ENCODE results near the gene ANKRD61. TPM values are rescaled to one million over a fixed set of nuclear protein-coding genes. Genes with fewer than 3 reads are reported as not detected.
"Not testable (repeated sequence)": the region's sequence is repeated elsewhere in the genome, so short reads cannot be mapped to it uniquely, and the experiment has no call there.

ANKRD61 gene
- total RNA-seq, 1 experiment from 2014 or later: 0.26 TPM

GRCh38 chr7:6071406-6071805, 40.2 kb downstream of the ANKRD61 start:
- Histone ChIP-seq H3F3A (ENCODE audit: low read length, unreplicated experiment) (no peaks in the 10 kb centered on the region), H3K9me2 (replicated peaks; ENCODE audit: low read length) (no peaks in the 10 kb centered on the region), H3K36me3 (ENCODE audit: low read depth, low read length) (no peaks in the 10 kb centered on the region), H2AFZ (ENCODE audit: low read length) (no peak overlapping the region), H3K79me2 (ENCODE audit: low read length) (no peaks in the 10 kb centered on the region), H4K20me1 (ENCODE audit: low read length) (no peaks in the 10 kb centered on the region), H3K9me3 (ENCODE audit: low read length) (no peaks in the 10 kb centered on the region), H3K4me2 (ENCODE audit: low read length) (no peak overlapping the region), H3K9ac (ENCODE audit: low read length) (no peak overlapping the region), H3K4me3 (ENCODE audit: low read length) (no peak overlapping the region), H3K27me3 (ENCODE audit: low read length) (no peaks in the 10 kb centered on the region), H3K27ac (ENCODE audit: low read length) (no peak overlapping the region), H3K4me1 (ENCODE audit: insufficient read depth, low read length) (no peaks in the 10 kb centered on the region)
- DNase-seq (no peak), ATAC-seq (no peak)
- TF ChIP-seq EZH2 (IDR thresholded peaks at IDR 0.05; ENCODE audit: low read length, unreplicated experiment): no peak
- no peak for TF ChIP-seq CTCF (conservative IDR thresholded peaks at IDR 0.05; ENCODE audit: low read depth, low read length)
- no peak for TF ChIP-seq EZH2phosphoT487 (IDR thresholded peaks at IDR 0.05; ENCODE audit: borderline replicate concordance, low read length)
- ChIA-PET CTCF (no interaction called here), POLR2A (ENCODE audit: unreplicated experiment) (no interaction called here)
- BruUV-seq (replicated peaks): no TSS peak
- intact Hi-C loops (cut with micrococcal nuclease): no loop called here

- no peak overlapping the region for H3K9ac ChIP-seq (ENCODE audit: low read length)
- ChIA-PET POLR2A (ENCODE audit: unreplicated experiment) (no interaction called here), CTCF (no interaction called here)
- peaks cover 6% of the 10 kb centered on the region for H3K4me1 ChIP-seq (ENCODE audit: insufficient read depth, low read length)
- H3K4me2 ChIP-seq (ENCODE audit: low read length): no peak overlapping the region
- TF ChIP-seq CTCF (conservative IDR thresholded peaks at IDR 0.05; ENCODE audit: low read depth, low read length) (no peak), EZH2phosphoT487 (IDR thresholded peaks at IDR 0.05; ENCODE audit: borderline replicate concordance, low read length) (no peak), EZH2 (IDR thresholded peaks at IDR 0.05; ENCODE audit: low read length, unreplicated experiment) (no peak)
- H3F3A ChIP-seq (ENCODE audit: low read length, unreplicated experiment): no peaks in the 10 kb centered on the region
- H3K36me3 ChIP-seq (ENCODE audit: low read depth, low read length): no peaks in the 10 kb centered on the region
- H3K79me2 ChIP-seq (ENCODE audit: low read length): no peaks in the 10 kb centered on the region
- no peaks in the 10 kb centered on the region for H3K9me3 ChIP-seq (ENCODE audit: low read length)
- DNase-seq (no peak), ATAC-seq (no peak)
- BruUV-seq (replicated peaks): no TSS peak
- no peaks in the 10 kb centered on the region for H3K27me3 ChIP-seq (ENCODE audit: low read length)
- H3K27ac ChIP-seq (ENCODE audit: low read length): no peak overlapping the region
- no peaks in the 10 kb centered on the region for H4K20me1 ChIP-seq (ENCODE audit: low read length)
- no peak overlapping the region for H3K4me3 ChIP-seq (ENCODE audit: low read length)
- intact Hi-C loops (cut with micrococcal nuclease): no loop called here
- H3K9me2 ChIP-seq (replicated peaks; ENCODE audit: low read length): no peaks in the 10 kb centered on the region
- no peak overlapping the region for H2AFZ ChIP-seq (ENCODE audit: low read length)
These were observed 43.6 kb downstream of the ANKRD61 start for GRCh38 chr7:6074612-6075380.

DNA sequence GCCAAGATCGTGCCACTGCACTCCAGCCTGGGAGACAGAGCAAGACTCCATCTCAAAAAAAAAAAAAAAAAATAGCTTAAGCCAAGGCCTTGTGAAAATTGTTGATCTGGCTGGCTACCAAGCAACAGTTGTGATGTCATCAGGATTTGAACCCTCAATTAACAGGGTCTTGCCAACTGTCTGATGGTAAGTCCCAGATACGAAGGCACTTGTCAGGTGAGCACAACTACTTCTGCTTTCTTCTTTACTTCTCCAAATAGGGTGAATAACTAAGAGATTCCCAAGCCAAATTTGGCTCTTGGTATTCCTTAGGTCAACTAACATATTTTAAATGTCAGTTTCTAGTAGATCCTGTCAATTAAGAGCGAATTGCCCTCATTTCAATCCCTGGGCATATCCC, 47.4 kb downstream of the ANKRD61 start:
- CTCF ChIA-PET: no interaction called here
- POLR2A ChIA-PET (ENCODE audit: unreplicated experiment): no interaction called here
- no peak overlapping the region for H3K4me3 ChIP-seq (ENCODE audit: low read length)
- H3K27me3 ChIP-seq (ENCODE audit: low read length): no peaks in the 10 kb centered on the region
- no peaks in the 10 kb centered on the region for H3K9me3 ChIP-seq (ENCODE audit: low read length)
- H3K36me3 ChIP-seq (ENCODE audit: low read depth, low read length): no peaks in the 10 kb centered on the region
- no peaks in the 10 kb centered on the region for H3K9me2 ChIP-seq (replicated peaks; ENCODE audit: low read length)
- no peak overlapping the region for H3K27ac ChIP-seq (ENCODE audit: low read length)
- no peak for DNase-seq
- no peak overlapping the region for H3K9ac ChIP-seq (ENCODE audit: low read length)
- intact Hi-C loops (cut with micrococcal nuclease): no loop called here
- no peak overlapping the region for H3K4me2 ChIP-seq (ENCODE audit: low read length)
- TF ChIP-seq EZH2 (IDR thresholded peaks at IDR 0.05; ENCODE audit: low read length, unreplicated experiment) (no peak), CTCF (conservative IDR thresholded peaks at IDR 0.05; ENCODE audit: low read depth, low read length) (no peak), EZH2phosphoT487 (IDR thresholded peaks at IDR 0.05; ENCODE audit: borderline replicate concordance, low read length) (no peak)
- no peaks in the 10 kb centered on the region for H4K20me1 ChIP-seq (ENCODE audit: low read length)
- H3F3A ChIP-seq (ENCODE audit: low read length, unreplicated experiment): no peaks in the 10 kb centered on the region
- BruUV-seq (replicated peaks): no TSS peak
- no peaks in the 10 kb centered on the region for H3K79me2 ChIP-seq (ENCODE audit: low read length)
- no peak for ATAC-seq
- H2AFZ ChIP-seq (ENCODE audit: low read length): no peak overlapping the region
- peaks cover 6% of the 10 kb centered on the region for H3K4me1 ChIP-seq (ENCODE audit: insufficient read depth, low read length)

GRCh38 chr7:6083047-6083446, 51.9 kb downstream of the ANKRD61 start:
- DNase-seq; H3K79me2 ChIP-seq (ENCODE audit: low read length); H3K4me3 ChIP-seq (ENCODE audit: low read length); H3K9me3 ChIP-seq (ENCODE audit: low read length); H3K9me2 ChIP-seq (replicated peaks; ENCODE audit: low read length); H4K20me1 ChIP-seq (ENCODE audit: low read length); H3K27ac ChIP-seq (ENCODE audit: low read length); CTCF ChIA-PET; H3K4me2 ChIP-seq (ENCODE audit: low read length); H3K4me1 ChIP-seq (ENCODE audit: insufficient read depth, low read length); intact Hi-C loops (cut with micrococcal nuclease); ATAC-seq; H2AFZ ChIP-seq (ENCODE audit: low read length); H3K27me3 ChIP-seq (ENCODE audit: low read length); H3K36me3 ChIP-seq (ENCODE audit: low read depth, low read length); BruUV-seq (replicated peaks); H3K9ac ChIP-seq (ENCODE audit: low read length); H3F3A ChIP-seq (ENCODE audit: low read length, unreplicated experiment): not testable (repeated sequence)
- POLR2A ChIA-PET (ENCODE audit: unreplicated experiment): interaction anchor here (0.6 kb wide), 1 partner anchor 77 kb away, joined by 4 read pairs; no protein-coding TSS in a partner anchor

Data from PC-3 (cell line).